HCT116 (cell line): ENCODE results near the gene PCDHB5.
"Not testable (repeated sequence)": the region's sequence is repeated elsewhere in the genome, so short reads cannot be mapped to it uniquely, and the experiment has no call there.

Source experiments
- EZH2 ChIP-seq: fragments of 200-600 bp; sonication (generic); IDR thresholded peaks from 2 replicates; pipeline ENCODE4 v1.6.1; 2017; ENCODE audit warnings: antibody characterized with exemption, mixed run types
- EZH2phosphoT487 ChIP-seq: fragments of 200-600 bp; IDR thresholded peaks from 2 replicates; pipeline ENCODE4 v1.6.1; 2018; ENCODE audit warnings: antibody characterized with exemption, borderline replicate concordance
- FOSL1 ChIP-seq: IDR thresholded peaks from 2 replicates; pipeline ENCODE4 v1.6.1; 2012; ENCODE audit warnings: low read depth
- POLR2A ChIP-seq: IDR thresholded peaks from 2 replicates; pipeline ENCODE4 v1.7.0; 2011; ENCODE audit warnings: borderline replicate concordance; ENCODE audit not compliant: insufficient read depth, insufficient read length; ENCODE audit errors: extremely low read depth
- SRF ChIP-seq: IDR thresholded peaks from 2 replicates; pipeline ENCODE4 v1.6.1; 2012; ENCODE audit warnings: low read depth
- YY1 ChIP-seq: IDR thresholded peaks from 2 replicates; pipeline ENCODE4 v1.6.1; 2011; ENCODE audit warnings: low read length, low read depth, moderate library complexity, mild to moderate bottlenecking; ENCODE audit not compliant: insufficient replicate concordance; ENCODE audit errors: extremely low read depth
- TF ChIP-seq, protein P1 (sequence below), 3 experiments: fragments of 200-600 bp in 1 of 3; sonication (generic) in 1 of 3; IDR thresholded peaks in 2 of 3; conservative IDR thresholded peaks in 1 of 3; 2 replicates each; pipeline ENCODE4 v1.5.1; 2012 to 2017; ENCODE audit warnings: low read depth in 2 of 3, low read length in 2 of 3, antibody characterized with exemption in 1 of 3, borderline replicate concordance in 1 of 3, control low read depth in 1 of 3, mild to moderate bottlenecking in 1 of 3, mixed read lengths in 1 of 3, mixed run types in 1 of 3, moderate library complexity in 1 of 3; ENCODE audit not compliant: insufficient read depth in 1 of 3
- TF ChIP-seq, protein P2 (sequence below): IDR thresholded peaks from 2 replicates; pipeline ENCODE4 v1.6.1; 2012

DNA sequence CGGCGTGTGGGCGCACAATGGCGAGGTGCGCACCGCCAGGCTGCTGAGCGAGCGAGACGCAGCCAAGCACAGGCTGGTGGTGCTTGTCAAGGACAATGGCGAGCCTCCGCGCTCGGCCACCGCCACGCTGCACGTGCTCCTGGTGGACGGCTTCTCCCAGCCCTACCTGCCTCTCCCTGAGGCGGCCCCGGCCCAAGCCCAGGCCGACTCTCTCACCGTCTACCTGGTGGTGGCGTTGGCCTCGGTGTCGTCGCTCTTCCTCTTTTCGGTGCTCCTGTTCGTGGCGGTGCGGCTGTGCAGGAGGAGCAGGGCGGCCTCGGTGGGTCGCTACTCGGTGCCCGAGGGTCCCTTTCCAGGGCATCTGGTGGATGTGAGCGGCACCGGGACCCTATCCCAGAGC is 17.1 kb downstream of the PCDHB5 start:
- TF ChIP-seq, protein P1, sequence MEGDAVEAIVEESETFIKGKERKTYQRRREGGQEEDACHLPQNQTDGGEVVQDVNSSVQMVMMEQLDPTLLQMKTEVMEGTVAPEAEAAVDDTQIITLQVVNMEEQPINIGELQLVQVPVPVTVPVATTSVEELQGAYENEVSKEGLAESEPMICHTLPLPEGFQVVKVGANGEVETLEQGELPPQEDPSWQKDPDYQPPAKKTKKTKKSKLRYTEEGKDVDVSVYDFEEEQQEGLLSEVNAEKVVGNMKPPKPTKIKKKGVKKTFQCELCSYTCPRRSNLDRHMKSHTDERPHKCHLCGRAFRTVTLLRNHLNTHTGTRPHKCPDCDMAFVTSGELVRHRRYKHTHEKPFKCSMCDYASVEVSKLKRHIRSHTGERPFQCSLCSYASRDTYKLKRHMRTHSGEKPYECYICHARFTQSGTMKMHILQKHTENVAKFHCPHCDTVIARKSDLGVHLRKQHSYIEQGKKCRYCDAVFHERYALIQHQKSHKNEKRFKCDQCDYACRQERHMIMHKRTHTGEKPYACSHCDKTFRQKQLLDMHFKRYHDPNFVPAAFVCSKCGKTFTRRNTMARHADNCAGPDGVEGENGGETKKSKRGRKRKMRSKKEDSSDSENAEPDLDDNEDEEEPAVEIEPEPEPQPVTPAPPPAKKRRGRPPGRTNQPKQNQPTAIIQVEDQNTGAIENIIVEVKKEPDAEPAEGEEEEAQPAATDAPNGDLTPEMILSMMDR (IDR thresholded peaks at IDR 0.05 in 2 of 3, conservative IDR thresholded peaks at IDR 0.05 in 1 of 3; ENCODE audit: borderline replicate concordance in 1 of 3, insufficient read depth in 1 of 3, low read depth in 2 of 3, low read length in 2 of 3), result not testable (repeated sequence)
- TF ChIP-seq FOSL1, EZH2, POLR2A, EZH2phosphoT487, SRF, YY1: not testable (repeated sequence)
- TF ChIP-seq, protein P2, sequence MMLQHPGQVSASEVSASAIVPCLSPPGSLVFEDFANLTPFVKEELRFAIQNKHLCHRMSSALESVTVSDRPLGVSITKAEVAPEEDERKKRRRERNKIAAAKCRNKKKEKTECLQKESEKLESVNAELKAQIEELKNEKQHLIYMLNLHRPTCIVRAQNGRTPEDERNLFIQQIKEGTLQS, result not testable (repeated sequence)
